Endothelial cell of umbilical vein (primary cell): Measurements from ENCODE around the gene CDC42BPB. TPM values are rescaled to one million over a fixed set of nuclear protein-coding genes. Genes with fewer than 3 reads are reported as not detected.

Experiments
- BruUV-seq: library from RNA; stranded (reverse); fragments of 400-500 nt; replicated peaks from 2 replicates; lab custom pipeline; 2021; lab: Mats Ljungman, UMichigan
- CTCF ChIA-PET: fragments of 300-600, 350-600 bp; sonication (Branson Sonifier 250); formaldehyde crosslinking; loops from one replicate; lab custom pipeline; 2021; ENCODE audit warnings: antibody characterized with exemption, inconsistent platforms; lab: Charles Lee
- POLR2A ChIA-PET: fragments of 300-600, 350-600 bp; sonication (Branson Sonifier 250); formaldehyde crosslinking; loops from one replicate; lab custom pipeline; 2021; ENCODE audit warnings: antibody characterized with exemption, inconsistent platforms; lab: Charles Lee
- DNase-seq: peaks from one replicate; pipeline ENCODE4 v3.0.0-alpha.2; 2011; ENCODE audit warnings: low read depth, low spot score
- FAIRE-seq: peaks from 2 replicates; lab custom pipeline; 2011; peaks lifted over from hg19 to GRCh38; lab: Jason Lieb, UNC
- H2AFZ ChIP-seq: 2 replicates; pipeline ENCODE4 v1.6.0; 2012; ENCODE audit warnings: low read depth, low read length, control low read depth, inconsistent platforms
- H3K27ac ChIP-seq: 2 replicates; pipeline ENCODE4 v1.5.1; 2011; ENCODE audit warnings: low read depth, mild to moderate bottlenecking, control low read depth, low read length, moderate library complexity; ENCODE audit not compliant: insufficient read depth
- H3K27me3 ChIP-seq, 2 experiments: 2 replicates each; pipeline versions ENCODE4 v1.6.0 to v1.6.1; 2011; ENCODE audit warnings: low read length in 2 of 2, mixed read lengths in 1 of 2; ENCODE audit not compliant: control insufficient read depth in 2 of 2, insufficient read depth in 2 of 2
- H3K36me3 ChIP-seq, 2 experiments: 2 replicates in 1 of 2; 3 replicates in 1 of 2; pipeline ENCODE4 v1.5.1; 2011; ENCODE audit warnings: low read length in 2 of 2, mild to moderate bottlenecking in 1 of 2, moderate library complexity in 1 of 2; ENCODE audit not compliant: control insufficient read depth in 2 of 2, insufficient read depth in 2 of 2; ENCODE audit errors: extremely low read depth in 1 of 2
- H3K4me1 ChIP-seq: 3 replicates; pipeline ENCODE4 v1.5.1; 2011; ENCODE audit warnings: mild to moderate bottlenecking, low read length; ENCODE audit not compliant: control insufficient read depth, insufficient read depth; ENCODE audit errors: extremely low read depth
- H3K4me2 ChIP-seq: 2 replicates; pipeline ENCODE4 v1.6.1; 2011; ENCODE audit warnings: low read length, control low read depth, mixed read lengths; ENCODE audit not compliant: insufficient read depth
- H3K4me3 ChIP-seq, 3 experiments: fragments of 200-600 bp in 1 of 3; sonication (generic), shearing (Covaris generic) in 1 of 3; replicated peaks in 1 of 3; 2 replicates each; pipeline ENCODE4 v1.5.1; 2011 to 2016; ENCODE audit warnings: control low read depth in 3 of 3, low read length in 3 of 3, mild to moderate bottlenecking in 2 of 3, inconsistent platforms in 1 of 3, low read depth in 1 of 3, moderate library complexity in 1 of 3; ENCODE audit not compliant: insufficient read depth in 1 of 3
- H3K79me2 ChIP-seq: 2 replicates; pipeline ENCODE4 v1.6.0; 2012; ENCODE audit warnings: low read length, inconsistent platforms; ENCODE audit not compliant: control insufficient read depth, insufficient read depth
- H3K9ac ChIP-seq: replicated peaks from 2 replicates; pipeline ENCODE3; 2011; ENCODE audit warnings: low read length, control low read depth; ENCODE audit not compliant: insufficient read depth; ENCODE audit errors: extremely low read depth
- H3K9me1 ChIP-seq: replicated peaks from 3 replicates; pipeline ENCODE4 v1.6.0; 2011; ENCODE audit warnings: mild to moderate bottlenecking, low read length; ENCODE audit not compliant: control insufficient read depth, insufficient read depth; ENCODE audit errors: extremely low read depth
- H3K9me3 ChIP-seq: replicated peaks from 2 replicates; pipeline ENCODE4 v1.5.1; 2012; ENCODE audit warnings: low read length, inconsistent platforms; ENCODE audit not compliant: control insufficient read depth, insufficient read depth
- H4K20me1 ChIP-seq: replicated peaks from 2 replicates; pipeline ENCODE3; 2011; ENCODE audit warnings: mild to moderate bottlenecking, low read length; ENCODE audit not compliant: control insufficient read depth, insufficient read depth; ENCODE audit errors: extremely low read depth
- CTCF ChIP-seq, 2 donors: IDR thresholded peaks; 1 replicate in 1 of 2; 2 replicates in 1 of 2; pipeline ENCODE4 v1.5.1; 2011; ENCODE audit warnings: low read length in 2 of 2, mild to moderate bottlenecking in 2 of 2, moderate library complexity in 2 of 2, control low read depth in 1 of 2, inconsistent platforms in 1 of 2, low read depth in 1 of 2; ENCODE audit not compliant: insufficient read depth in 1 of 2; ENCODE audit errors: extremely low read depth in 1 of 2
- EZH2 ChIP-seq: IDR thresholded peaks from 2 replicates; pipeline ENCODE4 v1.6.1; 2012; ENCODE audit warnings: borderline replicate concordance, low read depth, mild to moderate bottlenecking, moderate library complexity, low read length, inconsistent platforms; ENCODE audit not compliant: severe bottlenecking
- FOS ChIP-seq: IDR thresholded peaks from 2 replicates; pipeline ENCODE4 v1.6.1; 2011; ENCODE audit warnings: mild to moderate bottlenecking, low read length, moderate library complexity, borderline replicate concordance; ENCODE audit not compliant: insufficient read depth
- GATA2 ChIP-seq: IDR thresholded peaks from 2 replicates; pipeline ENCODE4 v1.7.0; 2011; ENCODE audit warnings: low read depth, mild to moderate bottlenecking, moderate library complexity, mixed read lengths, low read length; ENCODE audit not compliant: insufficient read length, insufficient read depth
- JUN ChIP-seq: IDR thresholded peaks from 2 replicates; pipeline ENCODE4 v1.6.1; 2011; ENCODE audit warnings: borderline replicate concordance, low read depth; ENCODE audit not compliant: insufficient read length, insufficient read depth
- MAX ChIP-seq: IDR thresholded peaks from 2 replicates; pipeline ENCODE4 v1.6.1; 2011; ENCODE audit not compliant: insufficient read depth, insufficient read length
- MYC ChIP-seq: IDR thresholded peaks from one replicate; pipeline ENCODE4 v1.6.1; 2011; ENCODE audit warnings: mild to moderate bottlenecking, low read depth, low read length
- POLR2A ChIP-seq: IDR thresholded peaks from 2 replicates; pipeline ENCODE4 v1.6.1; 2012; ENCODE audit warnings: low read depth, mild to moderate bottlenecking, control low read depth, low read length
- dilution Hi-C: fragments of 300-500 bp; cut with MboI; formaldehyde crosslinking; loops from one replicate; pipeline ENCODE4 v1.15.0; 2019; ENCODE audit warnings: low sequenced_read_pairs; ENCODE audit not compliant: extremely low pct_ligation_motif_present
- intact Hi-C: fragments of 100-400 bp; cut with micrococcal nuclease; formaldehyde crosslinking; loops from one replicate; pipeline ENCODE4 v1.10.0; 2022
- polyA plus RNA-seq, 4 experiments: library from polyadenylated mRNA; depleted of rRNA in 3 of 4; stranded (reverse) in 3 of 4; unstranded in 1 of 4; fragments of >200 nt; gene quantifications; 2 replicates each; pipeline versions ENCODE4 v1.2.1 to v1.2.3, GENCODE V29; 2011 to 2012; ENCODE audit warnings: missing spikeins in 1 of 4
- total RNA-seq: library from RNA; stranded (reverse); gene quantifications from 2 replicates; pipeline ENCODE4 v1.2.3, GENCODE V29; 2021

The CDC42BPB gene
- total and polyA plus RNA-seq, 2 donors (not counting 3 experiments of a cell fraction or from before 2014, with no cell fraction given): 82.6 to 131 TPM

DNA sequence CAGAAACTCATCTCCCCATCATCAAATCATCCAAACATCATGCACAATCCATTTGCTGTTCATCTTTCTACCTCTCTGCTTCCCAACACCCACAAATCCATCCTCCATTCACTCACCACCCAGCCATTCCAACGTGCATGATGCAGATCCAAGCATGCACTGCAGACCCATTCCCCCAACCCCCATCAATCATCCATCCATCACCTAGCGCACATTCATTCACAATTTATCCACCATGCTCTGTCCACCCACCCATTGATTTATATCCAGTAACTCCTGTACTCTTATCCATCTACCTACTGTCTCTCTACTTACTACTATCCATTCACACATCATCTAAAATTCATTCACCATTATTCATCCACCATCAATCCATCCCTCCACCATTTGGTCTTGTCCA is 138.9 kb downstream of the CDC42BPB start:
- intact Hi-C loops: loop anchor here (1.0 kb wide), 3 partner anchors 143 to 393 kb away; no protein-coding TSS in a partner anchor
- CTCF ChIA-PET: interaction anchor here (0.6 to 2.8 kb wide), 8 partner anchors 9 to 394 kb away, joined by 3 to 47 read pairs (median 4); no protein-coding TSS in a partner anchor
- no peak for FAIRE-seq

DNA sequence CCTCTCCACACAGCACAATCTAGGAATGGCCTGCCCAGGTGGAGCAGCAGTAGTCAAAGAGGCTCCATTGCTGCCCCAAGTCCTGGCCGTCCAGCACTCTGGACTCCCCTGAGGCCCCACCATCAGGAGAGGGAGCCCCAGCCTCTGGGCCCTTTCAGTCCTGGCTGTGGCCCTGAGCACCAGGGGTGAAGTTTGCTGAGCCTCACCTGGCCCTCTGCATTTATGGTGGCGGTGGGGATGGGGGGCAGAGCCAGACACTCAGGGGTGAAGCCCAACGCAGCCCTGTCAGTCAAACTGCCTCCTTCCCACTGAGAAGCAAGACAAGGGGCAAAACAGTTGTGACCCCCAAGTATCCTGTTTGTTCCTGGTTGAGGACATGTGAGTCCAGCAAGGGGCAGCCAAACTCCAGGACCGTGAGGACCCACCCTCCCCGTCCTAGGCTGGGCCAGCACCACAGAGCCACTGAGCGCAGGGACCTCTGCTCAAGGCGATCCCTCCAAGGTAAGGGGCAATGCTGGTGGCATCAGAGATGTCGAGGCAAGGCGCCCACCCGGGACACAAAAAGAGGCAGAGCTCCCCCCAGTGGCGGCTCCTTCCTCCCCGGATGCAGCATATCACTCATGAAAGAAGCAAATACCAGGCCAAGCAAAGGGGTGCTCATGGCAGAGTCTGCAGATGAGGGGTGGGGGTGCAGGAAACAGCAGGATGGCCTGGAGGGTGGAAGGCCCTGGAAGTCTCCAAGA is 139.7 kb downstream of the CDC42BPB start:
- Histone ChIP-seq H3K36me3 (no peaks in the 10 kb centered on the region), H3K9me3 (no peaks in the 10 kb centered on the region), H4K20me1 (no peaks in the 10 kb centered on the region), H3K9ac (no peak overlapping the region), H3K4me3 (no peak overlapping the region), H3K27me3 (peaks cover 7 to 8% of the 10 kb centered on the region in 2 experiments), H2AFZ (no peak overlapping the region), H3K27ac (no peak overlapping the region), H3K4me1 (no peaks in the 10 kb centered on the region), H3K9me1 (no peaks in the 10 kb centered on the region), H3K79me2 (no peaks in the 10 kb centered on the region), H3K4me2 (no peak overlapping the region)
- FAIRE-seq: peak; percentile 48
- no TSS peak for BruUV-seq
- intact Hi-C loops: loop anchor here (1.0 to 2.0 kb wide), 5 partner anchors 142 to 479 kb away; no protein-coding TSS in a partner anchor
- TF ChIP-seq POLR2A (no peak), CTCF (IDR thresholded peaks at IDR 0.05; ENCODE audit: extremely low read depth in 1 of 2, insufficient read depth in 1 of 2, low read depth in 1 of 2, low read length in 2 of 2) (peak; percentile 72 to 78)
- peak; percentile 47 for DNase-seq
- dilution Hi-C loops: no loop called here
- ChIA-PET POLR2A (no interaction called here), CTCF (interaction anchor here (0.6 to 2.8 kb wide), 8 partner anchors 9 to 393 kb away, joined by 3 to 47 read pairs (median 4); no protein-coding TSS in a partner anchor)

More for the DNA sequence above, 138.9 kb downstream of the CDC42BPB start:
- BruUV-seq: no TSS peak
- Histone ChIP-seq H3K36me3 (no peaks in the 10 kb centered on the region), H3K27ac (no peak overlapping the region), H3K4me1 (peaks cover 4% of the 10 kb centered on the region), H3K4me2 (no peak overlapping the region), H2AFZ (no peak overlapping the region), H3K4me3 (no peak overlapping the region), H3K9me1 (no peaks in the 10 kb centered on the region), H3K9ac (no peak overlapping the region), H3K79me2 (no peaks in the 10 kb centered on the region), H3K27me3 (peaks cover 11 to 16% of the 10 kb centered on the region in 2 experiments), H3K9me3 (no peaks in the 10 kb centered on the region), H4K20me1 (no peaks in the 10 kb centered on the region)
- TF ChIP-seq GATA2 (no peak), MYC (no peak), JUN (no peak), EZH2 (no peak), MAX (no peak), FOS (no peak)
- dilution Hi-C loops: no loop called here
- no peak for DNase-seq
- POLR2A ChIA-PET: no interaction called here
